Stimulated activated CD8-positive, alpha-beta memory T cell treated with anti-CD3 and anti-CD28 coated beads, Interleukin-12 subunit alpha, Interleukin-12 subunit beta, amount 100 ng/mL, for 4 hours (primary cell): ENCODE measurements around the gene RRAS2.
A peak's percentile ranks its signal among the peaks of the same experiment; 100 is the strongest.
"Not testable (repeated sequence)": the region's sequence is repeated elsewhere in the genome, so short reads cannot be mapped to it uniquely, and the experiment has no call there.

Experiments used
- DNase-seq: peaks from one replicate; pipeline ENCODE4 v3.0.0-alpha.2; 2020; ENCODE audit warnings: low read depth

RRAS2 gene

GRCh38 chr11:14371249-14371648 is 12.3 kb upstream of the RRAS2 start:
- DNase-seq, result no peak

- DNase-seq, result no peak
Observed at GRCh38 chr11:14370496-14370895, 11.5 kb upstream of the RRAS2 start.

DNA sequence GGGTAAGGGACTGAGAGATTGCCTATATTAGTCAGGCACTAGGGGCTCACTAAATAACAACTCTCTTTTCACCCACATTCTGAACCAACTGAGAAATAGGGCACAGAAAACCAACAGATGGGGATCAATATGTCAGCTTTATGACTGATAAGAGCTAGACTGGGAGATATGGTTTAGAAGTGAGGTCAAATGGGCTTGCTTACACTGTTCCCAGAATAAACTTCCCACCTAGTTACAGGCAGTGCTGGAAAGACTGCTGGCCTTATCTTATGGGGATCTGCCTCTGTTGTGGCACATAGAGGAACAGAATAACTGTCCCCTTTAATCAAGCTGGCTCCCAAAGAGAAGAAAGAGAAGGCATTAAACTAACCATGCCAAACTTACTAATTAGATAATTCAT is 10.6 kb upstream of the RRAS2 start:
- no peak for DNase-seq

- DNase-seq, result no peak
Observed at GRCh38 chr11:14366936-14367335, 8.0 kb upstream of the RRAS2 start.

DNA sequence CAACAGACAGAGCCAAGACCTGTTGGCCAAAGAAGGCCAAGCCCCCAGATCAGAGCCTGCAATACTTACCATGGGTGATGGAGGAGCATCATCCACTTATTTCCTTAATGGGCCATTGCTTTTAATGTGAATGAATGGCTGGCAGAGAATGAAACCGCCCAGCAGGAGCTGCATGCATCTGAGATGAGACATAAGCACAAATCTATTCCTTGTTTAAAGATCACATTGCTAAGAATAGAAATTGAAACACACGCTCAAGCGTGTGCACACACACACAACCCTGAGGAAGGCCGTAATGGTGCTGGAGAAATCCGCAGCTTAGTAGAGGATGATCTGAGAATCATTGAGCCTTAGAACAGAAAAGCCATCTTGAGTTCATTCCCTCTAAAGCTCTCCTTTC is 5.3 kb upstream of the RRAS2 start:
- DNase-seq, result no peak

GRCh38 chr11:14362611-14363010 is 3.6 kb upstream of the RRAS2 start:
- DNase-seq, result no peak

- DNase-seq, result no peak
Observed at GRCh38 chr11:14361951-14362350, 3.0 kb upstream of the RRAS2 start.

- DNase-seq, result no peak
Observed at GRCh38 chr11:14360976-14361375, 2.0 kb upstream of the RRAS2 start.

DNA sequence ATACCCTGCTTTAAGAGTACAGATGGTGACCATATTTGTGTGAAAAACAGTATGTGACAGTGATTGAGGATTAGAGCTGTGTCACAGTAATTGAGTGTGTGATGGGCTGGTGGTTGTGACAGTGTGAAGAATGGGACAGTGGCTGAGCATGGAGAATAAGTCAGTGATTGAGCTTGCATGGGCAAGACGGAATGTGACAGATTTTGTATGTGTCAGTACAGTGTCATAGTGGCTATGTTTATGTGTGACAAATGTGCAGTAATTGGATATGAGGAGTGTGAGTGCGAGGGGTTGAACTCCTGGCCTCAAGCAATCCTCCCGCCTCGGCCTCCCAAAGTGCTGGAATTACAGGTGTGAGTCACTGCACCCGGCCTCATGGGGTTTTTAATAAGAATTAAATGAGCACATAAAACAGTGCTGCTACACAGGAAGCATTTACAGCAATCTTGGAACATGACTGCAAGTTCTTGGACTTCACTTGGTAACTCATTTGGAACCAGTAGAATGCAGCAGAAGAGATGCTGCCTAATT is 583 bp upstream of the RRAS2 start:
- DNase-seq, result no peak

DNA sequence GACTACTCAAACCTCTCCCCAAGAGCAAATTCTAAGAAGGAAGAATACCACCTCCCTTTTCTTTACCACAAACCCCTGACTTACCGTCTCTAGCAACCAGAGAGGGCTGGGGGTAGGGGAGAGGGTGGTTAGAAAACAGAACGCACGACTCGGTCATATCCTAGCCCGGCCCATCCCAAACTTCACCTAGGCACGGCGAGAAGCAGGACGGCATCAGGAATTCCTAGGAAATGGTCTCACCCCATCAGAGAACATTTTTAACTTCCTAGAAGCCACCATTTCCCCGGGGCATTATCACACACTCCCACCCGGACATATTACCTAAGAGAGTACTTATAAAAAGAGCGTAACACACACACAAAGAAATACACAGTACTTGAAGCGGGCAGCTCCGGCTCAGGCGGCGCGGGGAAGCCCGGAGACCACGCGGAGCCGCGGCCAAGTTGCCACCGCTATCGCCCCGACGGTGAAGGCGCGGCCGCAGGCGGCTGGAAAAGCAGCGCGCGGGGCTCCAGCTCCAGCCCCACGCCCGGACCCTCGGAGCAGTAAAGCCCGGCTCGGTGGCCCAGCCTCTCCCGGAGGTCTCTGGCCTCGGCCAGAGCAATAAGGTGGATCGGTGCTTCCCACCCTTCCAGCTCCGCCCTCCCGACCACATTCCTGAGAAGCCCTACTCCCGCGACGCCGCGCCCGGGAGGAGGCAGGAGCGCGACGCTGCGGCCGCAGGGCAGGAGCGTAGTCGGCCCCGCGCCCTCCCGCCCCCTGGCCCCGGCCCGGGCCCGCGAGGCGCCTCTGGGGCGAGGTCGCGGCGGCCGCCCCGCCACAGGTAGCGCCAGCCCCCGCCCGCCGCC is 878 bp downstream of the RRAS2 start:
- DNase-seq, result peak; percentile 23

DNA sequence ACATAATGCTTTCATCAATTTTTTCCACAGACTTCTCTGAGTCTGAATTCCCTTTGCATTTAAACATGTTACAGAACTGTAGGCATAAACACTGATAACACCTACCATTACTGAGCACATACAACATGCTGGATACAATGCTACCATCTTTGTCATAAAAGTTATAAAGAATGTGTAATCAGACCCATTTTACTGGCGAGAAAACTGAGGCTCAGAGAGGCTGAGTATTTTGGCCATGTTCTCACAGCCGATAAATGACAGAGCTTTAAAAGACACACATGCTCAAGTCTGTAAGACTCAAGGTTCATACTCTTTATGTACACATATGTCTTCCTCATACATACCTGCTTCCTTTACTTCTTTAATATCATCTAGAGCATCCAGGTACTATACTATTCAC is 2.6 kb downstream of the RRAS2 start:
- no peak for DNase-seq

GRCh38 chr11:14354604-14355003 is 4.4 kb downstream of the RRAS2 start:
- DNase-seq, result not testable (repeated sequence)

- no peak for DNase-seq
Observed at GRCh38 chr11:14350716-14351238, 8.2 kb downstream of the RRAS2 start.

- DNase-seq, result no peak
Observed at GRCh38 chr11:14350215-14350614, 8.8 kb downstream of the RRAS2 start.

- no peak for DNase-seq
Observed at GRCh38 chr11:14347991-14348390, 11.0 kb downstream of the RRAS2 start.

- no peak for DNase-seq
Observed at GRCh38 chr11:14347494-14347893, 11.5 kb downstream of the RRAS2 start.

GRCh38 chr11:14346303-14346955 is 12.6 kb downstream of the RRAS2 start:
- no peak for DNase-seq

DNA sequence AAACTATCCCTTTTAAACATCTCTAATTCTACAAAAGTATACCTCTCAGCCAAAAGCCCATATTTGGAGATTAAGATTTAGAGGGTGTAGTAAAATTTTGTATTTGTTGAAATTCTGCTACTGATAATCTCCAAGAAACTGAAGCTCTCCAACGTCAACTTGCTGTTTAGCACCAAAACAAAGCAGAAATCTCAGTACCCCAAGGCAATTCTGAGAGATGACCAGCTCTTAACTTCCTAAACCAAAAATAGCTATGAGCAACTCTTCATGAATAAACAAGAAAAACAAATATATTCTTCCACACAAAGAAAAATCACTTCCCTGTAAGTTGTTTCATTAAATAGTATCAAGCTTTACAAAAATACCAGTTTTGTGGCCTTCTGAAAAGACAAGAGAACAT is 13.3 kb downstream of the RRAS2 start:
- no peak for DNase-seq

- DNase-seq, result not testable (repeated sequence)
Observed at GRCh38 chr11:14345016-14345415, 14.0 kb downstream of the RRAS2 start.

GRCh38 chr11:14342906-14343305 is 16.1 kb downstream of the RRAS2 start:
- DNase-seq, result no peak

GRCh38 chr11:14341968-14342367 is 17.0 kb downstream of the RRAS2 start:
- no peak for DNase-seq

GRCh38 chr11:14340721-14341120 is 18.3 kb downstream of the RRAS2 start:
- DNase-seq, result no peak

GRCh38 chr11:14339356-14339755 is 19.6 kb downstream of the RRAS2 start:
- DNase-seq, result no peak
